ENCODE results near the gene MS4A4E. TPM values are rescaled to one million over a fixed set of nuclear protein-coding genes. Genes with fewer than 3 reads are reported as not detected.
A peak's percentile ranks its signal among the peaks of the same experiment; 100 is the strongest.

The MS4A4E gene
- total and polyA plus RNA-seq, 2 of the 8 experiments (the other 6 are each of a cell fraction or from before 2014, with no cell fraction given), result not detected

DNA sequence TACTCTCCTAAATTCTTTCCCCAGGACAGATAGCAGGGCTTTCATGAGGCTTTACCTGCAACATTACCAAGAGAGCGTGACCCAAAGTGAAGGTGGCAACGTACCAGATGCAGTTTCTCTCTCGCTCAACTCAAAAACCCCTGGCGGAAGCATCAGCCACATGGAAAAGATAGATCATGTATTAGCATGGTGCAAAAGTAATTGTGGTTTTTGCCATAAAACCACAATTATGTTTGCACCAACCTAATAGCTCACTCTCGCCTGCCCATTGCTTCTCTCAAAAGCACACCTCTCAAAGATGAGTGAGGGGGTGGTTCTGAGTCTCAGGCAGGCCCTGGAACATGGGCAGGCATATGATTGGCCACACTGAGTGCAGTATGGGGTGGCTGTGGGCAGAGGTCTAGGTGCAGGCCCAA, 67.1 kb downstream of the MS4A4E start:
- Histone ChIP-seq H4K5ac (ENCODE audit: insufficient read length, low read depth, low read length) (no peak overlapping the region), H3K27ac (ENCODE audit: low read depth, low read length) (no peak overlapping the region), H3K9me3 (ENCODE audit: insufficient read depth in 2 of 2, low read depth in 1 of 2, low read length in 1 of 2) (0 out of 4 replicates have a peak, but pooled peaks cover 0 to 1% of the 10 kb centered on the region in 2 experiments), H3K4ac (replicated peaks; ENCODE audit: insufficient read length, low read depth, low read length) (no peak overlapping the region), H4K8ac (ENCODE audit: extremely low read depth, insufficient read depth, low read length) (no peak overlapping the region), H3K14ac (ENCODE audit: insufficient read length) (no peak overlapping the region), H2AK5ac (ENCODE audit: low read depth, low read length) (no peak overlapping the region), H4K91ac (replicated peaks; ENCODE audit: insufficient read length, low read length) (no peak overlapping the region), H3K18ac (ENCODE audit: extremely low read depth, low read length) (no peak overlapping the region), H3K4me1 (replicated peaks in 1 of 4; ENCODE audit: control insufficient read depth in 3 of 4, insufficient read depth in 4 of 4, low read length in 3 of 4) (no peaks in the 10 kb centered on the region; a peak in 1 of 7 replicates), H4K20me1 (replicated peaks in 1 of 2; ENCODE audit: control insufficient read depth in 1 of 2, insufficient read depth in 2 of 2, low read length in 2 of 2) (no peaks in the 10 kb centered on the region), H2BK12ac (ENCODE audit: low read depth, low read length) (no peak overlapping the region), H2BK15ac (ENCODE audit: low read length) (no peak overlapping the region), H3K23ac (ENCODE audit: insufficient read length) (no peak overlapping the region), H3K9ac (replicated peaks in 1 of 4; ENCODE audit: extremely low read depth in 1 of 4, low read depth in 3 of 4, low read length in 3 of 4) (no peak overlapping the region), H3K4me2 (ENCODE audit: insufficient read depth in 1 of 2, low read depth in 2 of 2, low read length in 2 of 2) (no peak overlapping the region), H3K36me3 (ENCODE audit: control insufficient read depth in 2 of 4, insufficient read depth in 4 of 4, low read length in 3 of 4) (no peaks in the 10 kb centered on the region), H3K79me1 (ENCODE audit: low read depth, low read length) (no peaks in the 10 kb centered on the region), H2BK120ac (replicated peaks; ENCODE audit: low read depth, low read length) (no peak overlapping the region), H2AFZ (ENCODE audit: low read length) (0 out of 2 replicates have a peak overlapping the region, but pooled peaks have one; percentile 3), H2BK20ac (ENCODE audit: low read length) (no peak overlapping the region), H2BK5ac (ENCODE audit: low read depth, low read length) (no peak overlapping the region), H3K23me2 (ENCODE audit: low read depth, low read length) (no peaks in the 10 kb centered on the region), H3K79me2 (ENCODE audit: control insufficient read depth in 1 of 2, insufficient read depth in 2 of 2, low read length in 2 of 2) (no peaks in the 10 kb centered on the region), H3K4me3 (ENCODE audit: extremely low read depth in 1 of 4, insufficient read depth in 2 of 4, low read depth in 3 of 4, low read length in 4 of 4) (no peak overlapping the region), H3K27me3 (replicated peaks in 1 of 4; ENCODE audit: control insufficient read depth in 3 of 4, extremely low read depth in 1 of 4, insufficient read depth in 3 of 4, low read length in 3 of 4) (no peaks in the 10 kb centered on the region), H3K56ac (replicated peaks; ENCODE audit: insufficient read length, low read depth, low read length) (no peak overlapping the region)
- 89% methylated on average over 5 of the region's 5 CpGs; no CpG with 5 or more reads in 1 of the 2 experiments for WGBS, 2 experiments (ENCODE audit: extremely low coverage in 1 of 2, insufficient coverage in 1 of 2, insufficient read length in 1 of 2, insufficient replicate concordance in 2 of 2, low coverage in 1 of 2, low lambda C conversion rate in 2 of 2, missing lambda C conversion rate in 1 of 2)
- FAIRE-seq, result no peak
- DNase-seq (ENCODE audit: low read depth in 1 of 2, low spot score in 2 of 2), result no peak
- no peak for TF ChIP-seq BCL11A (IDR thresholded peaks at IDR 0.05; ENCODE audit: low read depth in 2 of 2, low read length in 2 of 2)
- TF ChIP-seq, protein P1, sequence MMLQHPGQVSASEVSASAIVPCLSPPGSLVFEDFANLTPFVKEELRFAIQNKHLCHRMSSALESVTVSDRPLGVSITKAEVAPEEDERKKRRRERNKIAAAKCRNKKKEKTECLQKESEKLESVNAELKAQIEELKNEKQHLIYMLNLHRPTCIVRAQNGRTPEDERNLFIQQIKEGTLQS (IDR thresholded peaks at IDR 0.05; ENCODE audit: insufficient read depth, low read depth, low read length), result no peak
- no peak for TF ChIP-seq KDM4A (IDR thresholded peaks at IDR 0.05; ENCODE audit: low read depth, low read length, severe bottlenecking)
- TF ChIP-seq SIX5 (IDR thresholded peaks at IDR 0.05; ENCODE audit: low read depth, low read length), result no peak
- TF ChIP-seq SIN3A (conservative IDR thresholded peaks at IDR 0.05 in 1 of 2, IDR thresholded peaks at IDR 0.05 in 1 of 2; ENCODE audit: low read depth in 1 of 2, low read length in 2 of 2), result no peak
- TF ChIP-seq CBX5 (IDR thresholded peaks at IDR 0.05; ENCODE audit: low read depth, low read length), result no peak
- no peak for TF ChIP-seq JUN (IDR thresholded peaks at IDR 0.05; ENCODE audit: low read depth, low read length)
- no peak for TF ChIP-seq KDM5A (IDR thresholded peaks at IDR 0.05; ENCODE audit: low read length)
- TF ChIP-seq, protein P2, sequence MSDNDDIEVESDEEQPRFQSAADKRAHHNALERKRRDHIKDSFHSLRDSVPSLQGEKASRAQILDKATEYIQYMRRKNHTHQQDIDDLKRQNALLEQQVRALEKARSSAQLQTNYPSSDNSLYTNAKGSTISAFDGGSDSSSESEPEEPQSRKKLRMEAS (IDR thresholded peaks at IDR 0.05), result no peak
- TF ChIP-seq SAP30 (IDR thresholded peaks at IDR 0.05; ENCODE audit: insufficient read depth, insufficient replicate concordance, low read length), result no peak
- TF ChIP-seq TAF7 (optimal IDR thresholded peaks at IDR 0.05; ENCODE audit: borderline replicate concordance, low read depth, low read length), result no peak
- TF ChIP-seq TCF12 (IDR thresholded peaks at IDR 0.05; ENCODE audit: low read depth, low read length), result no peak
- no peak for TF ChIP-seq CBX8 (IDR thresholded peaks at IDR 0.05; ENCODE audit: borderline replicate concordance, low read depth, low read length)
- TF ChIP-seq SP4 (IDR thresholded peaks at IDR 0.05; ENCODE audit: low read length), result no peak
- CTCF ChIA-PET (ENCODE audit: partially characterized antibody), result no interaction called here
- POLR2A ChIA-PET (ENCODE audit: partially characterized antibody), result no interaction called here
